Thyroid gland (tissue), 4 donors: Measurements from ENCODE around the gene ZC3H12A. TPM values are rescaled to one million over a fixed set of nuclear protein-coding genes. Genes with fewer than 3 reads are reported as not detected.

Experiments
- DNase-seq, 2 donors: peaks; one replicate each; pipeline ENCODE4 v3.0.0-alpha.2; 2019
- H3K27ac ChIP-seq, 3 donors: fragments of 200-600 bp; sonication (generic); 1 replicate in 2 of 3; 2 replicates in 1 of 3; pipeline ENCODE4 v1.5.1; 2016 to 2019; ENCODE audit warnings: mild to moderate bottlenecking in 1 of 3, moderate library complexity in 1 of 3
- H3K27me3 ChIP-seq: fragments of 200-600 bp; sonication (generic); one replicate; pipeline ENCODE4 v1.5.1; 2019
- H3K36me3 ChIP-seq, 2 donors: fragments of 200-600 bp; sonication (generic); one replicate each; pipeline ENCODE4 v1.5.1; 2016 to 2019
- H3K4me1 ChIP-seq, 2 donors: fragments of 200-600 bp; sonication (generic); one replicate each; pipeline ENCODE4 v1.5.1; 2017 to 2019
- H3K4me3 ChIP-seq, 3 donors: fragments of 200-600 bp; sonication (generic); replicated peaks in 1 of 3; 1 replicate in 2 of 3; 2 replicates in 1 of 3; pipeline ENCODE4 v1.5.1; 2016; ENCODE audit warnings: mild to moderate bottlenecking in 1 of 3
- H3K9me3 ChIP-seq: fragments of 200-600 bp; sonication (generic); one replicate; pipeline ENCODE4 v1.5.1; 2017
- CTCF ChIP-seq, 6 experiments: fragments of 200-600 bp in 3 of 6; fragments of 450-650 bp in 3 of 6; sonication (generic) in 3 of 6; IDR thresholded peaks; one replicate each; pipeline ENCODE4 v1.5.1; 2016 to 2019; ENCODE audit warnings: antibody characterized with exemption in 6 of 6, mild to moderate bottlenecking in 2 of 6, inconsistent platforms in 1 of 6, moderate library complexity in 1 of 6
- POLR2A ChIP-seq, 2 donors: fragments of 450-650 bp; IDR thresholded peaks; one replicate each; pipeline ENCODE4 v1.6.1; 2017; ENCODE audit warnings: antibody characterized with exemption in 2 of 2, mild to moderate bottlenecking in 2 of 2, moderate library complexity in 1 of 2
- WGBS, 2 donors: methylation state at CpG; one replicate each; pipeline ENCODE4 v1.1.5; 2017; 5-methylcytosine and 5-hydroxymethylcytosine counted together
- intact Hi-C: fragments of 100-400 bp; cut with DNase I; formaldehyde crosslinking; loops from one replicate; pipeline ENCODE4 v1.15.1; 2023
- total RNA-seq, 4 donors: library from RNA; depleted of rRNA; stranded (reverse); fragments of >200 nt; gene quantifications; one replicate each; pipeline ENCODE4 v1.2.3, GENCODE V29; 2016

The ZC3H12A gene
- total RNA-seq, 4 donors from 2014 or later: 4.1 to 7.1 (median 5.1) TPM

GRCh38 chr1:37438037-37438868 is 36.1 kb upstream of the ZC3H12A start:
- no peaks in the 10 kb centered on the region for H3K4me1 ChIP-seq
- no peak overlapping the region for H3K27ac ChIP-seq
- no peaks in the 10 kb centered on the region for H3K36me3 ChIP-seq
- H3K9me3 ChIP-seq: no peaks in the 10 kb centered on the region
- intact Hi-C loops: no loop called here
- no peak for DNase-seq
- no peak for TF ChIP-seq CTCF (IDR thresholded peaks at IDR 0.05)
- TF ChIP-seq POLR2A (IDR thresholded peaks at IDR 0.05): no peak
- WGBS, 2 donors: 61 to 75% methylated on average over 5 to 6 of the region's 6 CpGs
- no peak overlapping the region for H3K4me3 ChIP-seq
- no peaks in the 10 kb centered on the region for H3K27me3 ChIP-seq

GRCh38 chr1:37438869-37439343 is 35.5 kb upstream of the ZC3H12A start:
- no peaks in the 10 kb centered on the region for H3K36me3 ChIP-seq
- TF ChIP-seq POLR2A (IDR thresholded peaks at IDR 0.05): no peak
- no peak for TF ChIP-seq CTCF (IDR thresholded peaks at IDR 0.05)
- H3K4me3 ChIP-seq: no peak overlapping the region
- WGBS, 2 donors: 37 to 54% methylated on average over 3 to 4 of the region's 4 CpGs
- no peaks in the 10 kb centered on the region for H3K4me1 ChIP-seq
- no peaks in the 10 kb centered on the region for H3K9me3 ChIP-seq
- intact Hi-C loops: no loop called here
- no peaks in the 10 kb centered on the region for H3K27me3 ChIP-seq
- DNase-seq: no peak
- H3K27ac ChIP-seq: no peak overlapping the region

GRCh38 chr1:37439349-37439995 is 34.9 kb upstream of the ZC3H12A start:
- H3K27me3 ChIP-seq: no peaks in the 10 kb centered on the region

GRCh38 chr1:37441490-37441889 is 32.9 kb upstream of the ZC3H12A start:
- Histone ChIP-seq H3K4me3 (no peak overlapping the region), H3K9me3 (no peaks in the 10 kb centered on the region), H3K27me3 (no peaks in the 10 kb centered on the region), H3K36me3 (no peaks in the 10 kb centered on the region), H3K4me1 (no peaks in the 10 kb centered on the region), H3K27ac (no peak overlapping the region)
- TF ChIP-seq CTCF (IDR thresholded peaks at IDR 0.05) (no peak), POLR2A (IDR thresholded peaks at IDR 0.05) (no peak)
- 83 to 84% methylated on average over 10 of the region's 10 CpGs for WGBS, 2 donors
- intact Hi-C loops: no loop called here
- no peak for DNase-seq

More at GRCh38 chr1:37439349-37439995, 34.9 kb upstream of the ZC3H12A start:
- no peak for DNase-seq
- Histone ChIP-seq H3K27ac (no peak overlapping the region), H3K9me3 (no peaks in the 10 kb centered on the region), H3K4me3 (no peak overlapping the region), H3K36me3 (no peaks in the 10 kb centered on the region), H3K4me1 (no peaks in the 10 kb centered on the region)
- no peak for TF ChIP-seq POLR2A (IDR thresholded peaks at IDR 0.05)
- no peak for TF ChIP-seq CTCF (IDR thresholded peaks at IDR 0.05)
- 32 to 47% methylated on average over 2 of the region's 2 CpGs for WGBS, 2 donors
- intact Hi-C loops: no loop called here

GRCh38 chr1:37442139-37442538 is 32.2 kb upstream of the ZC3H12A start:
- DNase-seq: no peak
- Histone ChIP-seq H3K9me3 (no peaks in the 10 kb centered on the region), H3K4me1 (no peaks in the 10 kb centered on the region), H3K36me3 (no peaks in the 10 kb centered on the region), H3K4me3 (no peak overlapping the region), H3K27me3 (no peaks in the 10 kb centered on the region), H3K27ac (no peak overlapping the region)
- intact Hi-C loops: no loop called here
- TF ChIP-seq CTCF (IDR thresholded peaks at IDR 0.05) (no peak), POLR2A (IDR thresholded peaks at IDR 0.05) (no peak)
- WGBS, 2 donors: 55 to 60% methylated on average over 4 of the region's 4 CpGs
